GM12878 (cell line): ENCODE measurements around the gene FAM222A. TPM values are rescaled to one million over a fixed set of nuclear protein-coding genes. Genes with fewer than 3 reads are reported as not detected.

ENCODE experiments used
- ATAC-seq: fragments of 200-7000 bp; cut with Tn5 transposase; 3 replicates; pipeline ENCODE4 v1.9.1; 2020; ENCODE audit warnings: mild to moderate bottlenecking, moderate library complexity
- BruUV-seq: library from RNA; stranded (reverse); fragments of 400-500 nt; replicated peaks from 2 replicates; lab custom pipeline; 2021; lab: Mats Ljungman, UMichigan
- CTCF ChIA-PET: fragments of 300-600 bp; sonication (Branson Sonifier 250); formaldehyde crosslinking; extraction: SDS; loops from one replicate; lab custom pipeline; 2021; ENCODE audit warnings: inconsistent platforms; lab: Yijun Ruan, JAX
- POLR2A ChIA-PET: fragments of 350-600 bp; formaldehyde crosslinking; extraction: SDS; loops from one replicate; lab custom pipeline; 2021; ENCODE audit warnings: inconsistent platforms; lab: Charles Lee
- RAD21 ChIA-PET: fragments of 300-600 bp; sonication (Branson Sonifier 250); formaldehyde crosslinking; loops from one replicate; lab custom pipeline; 2023; ENCODE audit warnings: antibody characterized with exemption; ENCODE audit not compliant: unreplicated experiment; lab: Charles Lee
- SMC1A ChIA-PET: fragments of 300-600 bp; sonication (Branson Sonifier 250); formaldehyde crosslinking; loops from one replicate; lab custom pipeline; 2023; ENCODE audit not compliant: unreplicated experiment, uncharacterized antibody; lab: Charles Lee
- DNase-seq: peaks from one replicate; pipeline ENCODE4 v3.0.0-alpha.2; 2011; ENCODE audit warnings: low read depth, low spot score
- FAIRE-seq: peaks from 3 replicates; lab custom pipeline; 2011; peaks lifted over from hg19 to GRCh38; lab: Jason Lieb, UNC
- H2AFZ ChIP-seq: 2 replicates; pipeline ENCODE4 v1.6.0; 2011; ENCODE audit warnings: low read depth, low read length, control low read depth; ENCODE audit not compliant: control insufficient read depth
- H3K27ac ChIP-seq: 2 replicates; pipeline ENCODE4 v1.5.1; 2011; ENCODE audit warnings: control low read depth; ENCODE audit not compliant: control insufficient read depth, insufficient read depth
- H3K27me3 ChIP-seq, 2 experiments: replicated peaks in 1 of 2; 2 replicates each; pipeline versions ENCODE4 v1.6.0 to v1.6.1; 2011; ENCODE audit warnings: low read length in 1 of 2; ENCODE audit not compliant: control insufficient read depth in 2 of 2, insufficient read depth in 2 of 2
- H3K36me3 ChIP-seq, 2 experiments: 2 replicates each; pipeline ENCODE4 v1.5.1; 2011; ENCODE audit warnings: low read length in 1 of 2; ENCODE audit not compliant: control insufficient read depth in 2 of 2, insufficient read depth in 2 of 2
- H3K4me1 ChIP-seq: 2 replicates; pipeline ENCODE4 v1.6.1; 2011; ENCODE audit warnings: mild to moderate bottlenecking, low read length, moderate library complexity, mixed read lengths; ENCODE audit not compliant: control insufficient read depth, insufficient read depth
- H3K4me2 ChIP-seq: 2 replicates; pipeline ENCODE4 v1.6.0; 2011; ENCODE audit warnings: control low read depth; ENCODE audit not compliant: control insufficient read depth, insufficient read depth
- H3K4me3 ChIP-seq: fragments of 200-600 bp; sonication (generic); 2 replicates; pipeline ENCODE4 v1.5.1; 2016
- H3K79me2 ChIP-seq: 2 replicates; pipeline ENCODE4 v1.6.0; 2011; ENCODE audit warnings: low read length; ENCODE audit not compliant: control insufficient read depth, insufficient read depth
- H3K9ac ChIP-seq: 2 replicates; pipeline ENCODE4 v1.8.0; 2011; ENCODE audit warnings: low read length, control low read depth, mixed read lengths; ENCODE audit not compliant: control insufficient read depth, insufficient read depth
- H3K9me3 ChIP-seq: replicated peaks from 3 replicates; pipeline ENCODE4 v1.5.1; 2011; ENCODE audit warnings: mild to moderate bottlenecking, low read length; ENCODE audit not compliant: control insufficient read depth, insufficient read depth
- H4K20me1 ChIP-seq: 2 replicates; pipeline ENCODE4 v1.6.0; 2011; ENCODE audit not compliant: control insufficient read depth, insufficient read depth
- ASH2L ChIP-seq: fragments of 300-600, 200-600 bp; sonication (generic); IDR thresholded peaks from 2 replicates; pipeline ENCODE4 v1.6.1; 2017; ENCODE audit warnings: low read depth, mild to moderate bottlenecking, borderline replicate concordance
- ATF2 ChIP-seq: IDR thresholded peaks from 2 replicates; pipeline ENCODE4 v1.6.1; 2012; ENCODE audit warnings: low read length, inconsistent platforms
- ATF7 ChIP-seq: fragments of 450-650 bp; IDR thresholded peaks from 2 replicates; pipeline ENCODE4 v1.6.1; 2016; ENCODE audit warnings: low read depth, mild to moderate bottlenecking
- BACH1 ChIP-seq: fragments of 450-650 bp; IDR thresholded peaks from 2 replicates; pipeline ENCODE4 v1.6.1; 2017; ENCODE audit warnings: mild to moderate bottlenecking, borderline replicate concordance
- EED ChIP-seq: sonication (generic); IDR thresholded peaks from 2 replicates; pipeline ENCODE4 v1.6.1; 2016; ENCODE audit warnings: antibody characterized with exemption, low read depth
- EGR1 ChIP-seq, 2 experiments: IDR thresholded peaks; 1 replicate in 1 of 2; 2 replicates in 1 of 2; pipeline ENCODE4 v1.6.1; 2011 to 2012; ENCODE audit warnings: low read depth in 2 of 2, low read length in 2 of 2, borderline replicate concordance in 1 of 2, mild to moderate bottlenecking in 1 of 2, moderate library complexity in 1 of 2
- IKZF2 ChIP-seq, 2 experiments: fragments of 450-650 bp; IDR thresholded peaks; 2 replicates each; pipeline ENCODE4 v1.6.1; 2017; ENCODE audit warnings: mild to moderate bottlenecking in 2 of 2, moderate library complexity in 2 of 2
- MYC ChIP-seq: IDR thresholded peaks from 2 replicates; pipeline ENCODE4 v1.6.1; 2011; ENCODE audit warnings: mild to moderate bottlenecking, low read length, moderate library complexity, inconsistent platforms; ENCODE audit not compliant: insufficient read depth, insufficient replicate concordance, insufficient read length, severe bottlenecking
- NKRF ChIP-seq: fragments of 450-650 bp; conservative IDR thresholded peaks from 2 replicates; pipeline ENCODE4 v1.6.1; 2017; ENCODE audit warnings: mild to moderate bottlenecking, moderate library complexity
- PAX5 ChIP-seq: IDR thresholded peaks from 2 replicates; pipeline ENCODE4 v1.6.1; 2011; ENCODE audit warnings: low read depth, low read length, borderline replicate concordance
- PML ChIP-seq: IDR thresholded peaks from 2 replicates; pipeline ENCODE4 v1.6.1; 2012; ENCODE audit warnings: low read length, inconsistent platforms
- POLR2A ChIP-seq: IDR thresholded peaks from 2 replicates; pipeline ENCODE4 v1.6.1; 2011; ENCODE audit warnings: low read depth, mild to moderate bottlenecking, low read length
- RB1 ChIP-seq: fragments of 450-650 bp; formaldehyde crosslinking; IDR thresholded peaks from 2 replicates; pipeline ENCODE4 v1.6.1; 2017; ENCODE audit warnings: mild to moderate bottlenecking, borderline replicate concordance
- RUNX3 ChIP-seq: IDR thresholded peaks from 2 replicates; pipeline ENCODE4 v1.6.1; 2012; ENCODE audit warnings: low read length, inconsistent platforms
- SMAD1 ChIP-seq: fragments of 450-650 bp; IDR thresholded peaks from 2 replicates; pipeline ENCODE4 v1.6.1; 2018; ENCODE audit warnings: mild to moderate bottlenecking, low read depth; ENCODE audit not compliant: partially characterized antibody
- SRF ChIP-seq, 2 experiments: IDR thresholded peaks; 2 replicates each; pipeline ENCODE4 v1.6.1; 2011; ENCODE audit warnings: low read depth in 2 of 2, low read length in 2 of 2, mild to moderate bottlenecking in 1 of 2, moderate library complexity in 1 of 2
- TARDBP ChIP-seq: IDR thresholded peaks from 2 replicates; pipeline ENCODE4 v1.6.1; 2016; ENCODE audit warnings: borderline replicate concordance
- TCF7 ChIP-seq: IDR thresholded peaks from 2 replicates; pipeline ENCODE4 v1.6.1; 2014; ENCODE audit warnings: antibody characterized with exemption, borderline replicate concordance
- in situ Hi-C: fragments of 300-500 bp; cut with MboI; formaldehyde crosslinking; loops from 9 replicates; pipeline ENCODE4 v1.14.3; 2018; ENCODE audit warnings: mixed read lengths
- intact Hi-C: fragments of 100-400 bp; cut with micrococcal nuclease; formaldehyde crosslinking; loops from one replicate; pipeline ENCODE4 v1.14.2; 2022; ENCODE audit not compliant: unreplicated experiment
- polyA plus RNA-seq, 11 experiments: library from polyadenylated mRNA; depleted of rRNA in 4 of 11; unstranded in 6 of 11; stranded (reverse) in 5 of 11; fragments of >200 nt; fragmentation: Nextera tagmentation in 4 of 11; fragmentation: Illumina TruSeq in 1 of 11; extraction: Ambion mirVana in 4 of 11; extraction: Trizol in 1 of 11; gene quantifications; 1 replicate in 1 of 11; 2 replicates in 10 of 11; pipeline versions ENCODE4 v1.2.1 to v1.2.3, GENCODE V29; 2011 to 2016; ENCODE audit warnings: inconsistent platforms in 2 of 11, missing spikeins in 2 of 11, low read depth in 1 of 11
- total RNA-seq, 4 experiments: library from RNA; depleted of rRNA in 3 of 4; stranded (reverse); fragments of >200 nt in 3 of 4; fragmentation: Illumina TruSeq in 1 of 4; extraction: Trizol in 1 of 4; gene quantifications; 2 replicates each; pipeline versions ENCODE4 v1.2.1 to v1.2.3, GENCODE V29; 2013 to 2021
- TF ChIP-seq, protein P1 (sequence below): IDR thresholded peaks from 2 replicates; pipeline ENCODE4 v1.6.1; 2012; ENCODE audit warnings: low read depth, low read length, improper control_type of control experiment
- TF ChIP-seq, protein P2 (sequence below): IDR thresholded peaks from 2 replicates; pipeline ENCODE4 v1.6.1; 2012; ENCODE audit warnings: low read depth, low read length, improper control_type of control experiment

Gene FAM222A
- total and polyA plus RNA-seq, 10 of the 15 experiments (the other 5 are each of a cell fraction or from before 2014, with no cell fraction given): 0.04 to 0.49 (median 0.14) TPM; not detected in 3

DNA sequence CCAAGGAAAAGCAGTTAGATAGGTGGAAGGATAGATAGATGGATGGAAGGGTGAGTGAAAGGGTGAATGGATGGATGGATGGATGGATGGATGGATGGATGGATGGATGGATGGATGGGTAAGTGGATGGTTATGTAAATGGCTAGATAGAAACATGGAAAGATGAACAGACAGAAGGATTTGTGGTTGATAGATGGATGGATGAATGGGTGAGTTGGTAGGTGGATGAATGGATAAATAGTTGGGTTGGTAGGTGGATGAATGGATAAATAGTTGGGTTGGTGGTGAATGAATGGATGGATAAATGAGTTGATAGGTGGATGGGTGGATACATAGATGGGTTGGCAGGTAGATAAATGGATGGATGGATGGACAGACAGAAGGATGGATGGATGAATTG, 30.3 kb upstream of the FAM222A start:
- Histone ChIP-seq H3K4me3 (no peak overlapping the region), H3K4me2 (no peak overlapping the region), H3K36me3 (no peaks in the 10 kb centered on the region), H3K4me1 (no peaks in the 10 kb centered on the region), H4K20me1 (no peaks in the 10 kb centered on the region), H3K9me3 (no peaks in the 10 kb centered on the region), H3K27me3 (peaks cover 0 to 3% of the 10 kb centered on the region in 2 experiments; a peak in 2 of 4 replicates), H3K27ac (no peak overlapping the region), H3K9ac (no peak overlapping the region), H3K79me2 (no peaks in the 10 kb centered on the region), H2AFZ (no peak overlapping the region)
- no peak for DNase-seq
- CTCF ChIA-PET: no interaction called here
- no peak for ATAC-seq
- RAD21 ChIA-PET: no interaction called here
- intact Hi-C loops: no loop called here
- no TSS peak for BruUV-seq
- FAIRE-seq: no peak
- SMC1A ChIA-PET: no interaction called here
- POLR2A ChIA-PET: no interaction called here
- in situ Hi-C loops: no loop called here
- TF ChIP-seq, protein P1, sequence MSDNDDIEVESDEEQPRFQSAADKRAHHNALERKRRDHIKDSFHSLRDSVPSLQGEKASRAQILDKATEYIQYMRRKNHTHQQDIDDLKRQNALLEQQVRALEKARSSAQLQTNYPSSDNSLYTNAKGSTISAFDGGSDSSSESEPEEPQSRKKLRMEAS: no peak
- TF ChIP-seq SRF (IDR thresholded peaks at IDR 0.05; ENCODE audit: low read depth in 2 of 2, low read length in 2 of 2) (no peak), TCF7 (no peak), ASH2L (no peak), BACH1 (no peak), SMAD1 (no peak), PAX5 (no peak), IKZF2 (IDR thresholded peaks at IDR 0.05) (no peak), TARDBP (no peak), EGR1 (IDR thresholded peaks at IDR 0.05; ENCODE audit: borderline replicate concordance in 1 of 2, low read depth in 2 of 2, low read length in 2 of 2) (no peak), RUNX3 (no peak), POLR2A (no peak), EED (no peak), ATF7 (no peak), NKRF (no peak), MYC (no peak), PML (no peak), RB1 (no peak), ATF2 (no peak)
- TF ChIP-seq, protein P2, sequence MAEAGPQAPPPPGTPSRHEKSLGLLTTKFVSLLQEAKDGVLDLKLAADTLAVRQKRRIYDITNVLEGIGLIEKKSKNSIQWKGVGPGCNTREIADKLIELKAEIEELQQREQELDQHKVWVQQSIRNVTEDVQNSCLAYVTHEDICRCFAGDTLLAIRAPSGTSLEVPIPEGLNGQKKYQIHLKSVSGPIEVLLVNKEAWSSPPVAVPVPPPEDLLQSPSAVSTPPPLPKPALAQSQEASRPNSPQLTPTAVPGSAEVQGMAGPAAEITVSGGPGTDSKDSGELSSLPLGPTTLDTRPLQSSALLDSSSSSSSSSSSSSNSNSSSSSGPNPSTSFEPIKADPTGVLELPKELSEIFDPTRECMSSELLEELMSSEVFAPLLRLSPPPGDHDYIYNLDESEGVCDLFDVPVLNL: no peak
